ENCODE data around the gene MEOX2.

Gene MEOX2

DNA sequence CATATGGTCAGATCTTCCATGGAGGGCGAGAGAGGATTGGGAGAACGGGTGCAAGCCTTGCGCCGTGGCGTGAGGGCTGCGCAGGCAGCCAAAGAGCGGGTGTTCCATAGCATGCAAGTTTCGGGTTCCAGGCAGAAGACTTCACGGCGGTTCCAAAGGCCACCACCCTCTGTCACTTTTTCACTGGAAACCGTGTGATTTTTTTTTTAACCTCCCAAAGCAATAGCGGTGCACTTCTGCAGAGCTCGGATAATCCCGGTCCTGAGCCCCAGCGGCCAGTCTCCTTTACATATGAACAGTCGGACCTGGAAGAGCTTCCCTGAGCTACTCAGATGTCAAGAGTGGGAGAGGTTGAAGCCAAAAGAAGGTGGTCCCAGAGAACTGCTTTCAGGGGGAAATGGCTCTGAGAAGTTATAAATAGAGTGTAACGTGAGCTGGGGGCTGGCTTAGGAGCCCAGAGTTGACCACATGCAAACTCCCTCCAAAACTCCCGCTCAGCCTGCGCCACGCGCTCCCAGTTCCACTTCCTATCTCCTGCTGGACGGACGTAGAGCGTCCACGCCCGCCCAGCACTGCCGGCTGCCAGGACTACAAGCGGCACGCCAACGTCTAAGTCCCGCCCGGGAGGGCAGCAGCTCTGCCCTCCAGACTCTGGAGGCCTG lies at the start of gene MEOX2:
MEOX2 (minus strand) TSS at position 389 of the 662 bp plus-strand sequence; CDS start at position 108, 281 bp downstream.
- no peak for DNase-seq

DNA sequence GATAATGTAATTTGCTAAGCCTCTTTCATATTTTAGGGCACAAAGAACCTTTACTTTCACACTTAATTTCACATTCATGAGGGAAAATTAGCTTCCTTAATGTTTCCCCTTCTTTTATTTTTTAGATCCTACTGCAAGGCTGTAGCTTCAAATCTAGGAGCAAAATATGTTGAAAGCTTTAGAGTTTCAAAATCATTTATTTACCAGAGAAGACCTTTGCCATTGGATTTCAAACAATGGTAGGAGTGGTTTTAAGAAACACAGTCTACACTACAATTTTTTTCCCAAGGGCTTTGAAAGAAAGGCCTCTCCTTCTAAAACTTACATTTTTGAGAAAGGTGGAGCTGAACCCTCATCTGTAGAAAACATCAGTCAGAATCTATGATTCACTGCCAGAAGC lies 43.3 kb upstream of the MEOX2 start:
- no peak for DNase-seq

DNA sequence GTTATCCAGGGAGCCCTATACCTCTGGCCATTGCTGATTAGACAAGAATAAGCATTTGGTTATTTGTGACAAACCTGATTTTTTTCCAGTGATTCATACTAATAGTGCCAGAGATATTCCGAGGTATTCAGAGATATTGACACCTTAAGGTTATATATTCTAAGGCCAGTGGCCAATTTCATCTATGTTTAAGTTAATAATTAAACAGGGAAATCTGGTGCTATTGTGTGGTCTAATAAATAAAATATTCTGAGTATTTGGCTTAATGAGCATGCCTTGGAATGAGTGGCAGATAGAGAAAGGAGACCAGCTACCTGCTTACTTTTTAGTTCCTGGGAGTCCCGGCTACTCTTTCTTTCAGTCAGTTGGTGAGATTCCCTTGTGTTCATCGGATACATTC lies 38.6 kb upstream of the MEOX2 start:
- DNase-seq = no peak

DNA sequence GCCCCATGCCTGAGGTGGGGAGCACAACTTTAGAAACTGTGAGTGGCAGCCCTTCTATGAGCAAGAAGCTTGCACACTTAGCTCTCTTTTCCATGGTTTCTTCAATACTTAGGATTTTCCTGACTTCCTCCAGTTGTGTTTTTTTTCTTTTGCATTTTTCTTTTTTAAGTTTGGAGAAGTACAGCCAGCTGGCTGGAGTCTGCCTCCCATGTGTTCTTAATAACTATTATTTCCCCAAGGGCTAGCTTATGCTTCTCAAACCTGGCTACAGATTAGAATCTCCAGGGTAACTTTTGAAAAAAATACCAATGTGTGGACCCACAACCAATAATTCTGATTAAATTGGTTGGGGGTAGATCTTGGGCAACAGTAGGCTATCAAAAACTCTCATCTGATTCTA lies 37.4 kb upstream of the MEOX2 start:
- no peak for DNase-seq

DNA sequence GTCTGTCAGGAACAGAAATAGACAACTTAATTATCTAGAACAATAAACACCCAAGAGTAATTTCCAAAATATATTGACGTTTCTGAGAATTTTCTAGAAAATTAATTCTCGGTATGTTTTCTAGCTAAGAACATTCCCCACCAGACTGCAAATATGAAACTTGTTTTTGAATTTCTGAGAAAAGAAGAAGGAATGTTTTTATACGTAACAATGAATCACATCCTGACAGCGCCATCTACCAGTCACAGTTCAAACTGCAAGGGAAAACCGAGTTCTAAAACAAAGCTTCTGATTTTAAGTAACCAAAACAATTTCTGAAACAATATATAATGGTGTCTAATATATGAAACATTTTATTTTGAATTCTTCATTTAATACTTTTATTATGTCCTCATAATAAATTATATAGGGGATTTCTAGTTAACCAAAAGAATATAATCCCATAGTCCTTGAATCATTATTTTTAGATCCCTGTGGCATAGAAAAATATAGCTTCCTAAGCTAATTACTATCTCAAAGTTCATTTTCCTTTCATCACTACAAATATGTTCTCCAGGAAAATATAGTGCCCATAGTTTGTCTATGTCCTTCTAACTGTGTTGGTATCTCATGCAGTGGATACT lies 34.5 kb upstream of the MEOX2 start:
- no peak for DNase-seq

DNA sequence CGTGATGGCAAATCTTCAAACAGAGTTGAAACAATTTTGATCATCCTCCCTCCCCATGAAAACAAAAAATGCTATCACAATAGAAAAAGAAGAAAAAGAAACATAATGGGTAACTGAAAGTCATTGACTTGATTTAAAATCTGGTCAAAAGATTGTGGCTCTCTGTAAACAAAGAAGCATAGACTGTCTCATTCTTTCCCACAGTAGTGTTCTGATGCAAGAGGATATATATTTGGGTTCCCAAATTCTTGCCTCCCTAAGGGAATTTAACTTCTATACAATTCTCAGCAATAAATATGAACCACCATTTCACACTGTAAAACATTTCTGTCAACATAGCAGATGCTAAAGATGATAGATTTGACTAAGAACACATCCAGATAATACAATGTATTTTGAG lies 32.8 kb upstream of the MEOX2 start:
- DNase-seq = no peak

DNA sequence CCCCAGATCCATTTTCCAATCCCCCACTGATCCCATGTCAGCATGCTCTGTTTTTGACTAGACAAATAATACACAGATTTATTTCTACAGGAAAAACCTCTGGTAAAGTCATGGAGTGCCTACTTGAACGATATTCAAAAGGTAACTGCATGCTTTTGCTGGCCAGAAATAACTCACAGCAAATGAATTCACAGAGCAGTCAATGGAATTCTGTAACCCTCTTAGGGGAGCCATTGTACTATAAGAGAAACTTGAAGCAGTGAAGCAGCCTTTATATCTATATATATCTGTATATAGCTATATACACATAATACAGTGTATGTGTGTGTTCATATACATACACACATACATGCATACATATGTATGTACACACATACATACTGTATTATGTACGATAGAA lies 29.0 kb upstream of the MEOX2 start:
- no peak for DNase-seq

DNA sequence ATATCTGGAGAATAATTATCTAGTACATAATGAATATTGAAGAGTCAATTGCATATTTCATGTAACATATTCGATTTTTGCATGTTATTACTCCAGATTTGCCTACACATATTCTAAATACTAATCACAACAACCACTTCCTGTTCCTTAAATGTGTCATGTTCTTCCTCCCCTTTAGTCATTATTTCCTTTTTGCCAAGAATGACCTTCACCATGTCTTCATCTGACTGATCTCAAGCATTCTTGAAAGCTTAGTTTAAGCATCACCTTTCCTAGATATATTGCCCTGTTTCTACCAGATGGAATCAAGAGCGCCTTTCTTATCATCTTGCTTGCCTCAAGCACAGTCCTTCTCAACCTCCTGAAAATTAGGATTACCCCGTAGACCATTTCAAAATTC lies 23.5 kb upstream of the MEOX2 start:
- DNase-seq = no peak

DNA sequence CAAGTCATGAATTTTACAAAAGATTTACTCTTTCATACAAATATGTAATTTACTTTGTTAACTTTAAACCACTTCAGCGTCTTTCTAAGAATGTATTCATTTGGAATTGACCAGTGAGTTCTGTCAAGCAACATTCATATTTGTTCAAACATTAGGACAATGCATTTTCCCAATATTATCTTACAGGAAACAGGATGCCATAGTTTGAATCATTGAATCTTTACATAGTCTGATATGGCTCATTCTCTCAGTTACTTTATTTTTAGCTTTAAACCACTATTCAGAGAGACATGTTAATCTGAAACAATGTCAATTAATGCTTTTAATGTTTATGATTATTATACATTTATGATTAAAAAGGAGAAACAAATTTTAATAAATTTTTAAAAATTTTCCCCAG lies 21.1 kb upstream of the MEOX2 start:
- DNase-seq = no peak

DNA sequence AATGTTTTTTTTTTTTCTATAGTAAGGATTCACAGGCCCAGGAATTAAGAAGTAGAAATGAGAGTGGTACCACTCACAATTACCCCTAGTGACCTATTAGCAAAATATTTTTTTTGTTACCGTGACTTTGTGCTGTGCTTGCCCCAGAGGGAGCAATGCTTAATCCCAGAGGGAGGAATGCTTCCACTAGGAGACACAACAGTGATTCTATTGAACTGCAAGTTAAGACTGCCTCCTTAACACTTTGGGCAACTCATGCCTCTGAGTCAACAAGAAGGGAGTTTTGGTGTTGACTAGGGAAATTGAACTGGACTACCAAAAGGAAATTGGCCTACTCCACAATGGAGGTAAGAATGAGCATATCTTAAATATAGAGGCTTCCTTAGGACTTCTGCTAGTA lies 17.2 kb upstream of the MEOX2 start:
- DNase-seq = no peak

DNA sequence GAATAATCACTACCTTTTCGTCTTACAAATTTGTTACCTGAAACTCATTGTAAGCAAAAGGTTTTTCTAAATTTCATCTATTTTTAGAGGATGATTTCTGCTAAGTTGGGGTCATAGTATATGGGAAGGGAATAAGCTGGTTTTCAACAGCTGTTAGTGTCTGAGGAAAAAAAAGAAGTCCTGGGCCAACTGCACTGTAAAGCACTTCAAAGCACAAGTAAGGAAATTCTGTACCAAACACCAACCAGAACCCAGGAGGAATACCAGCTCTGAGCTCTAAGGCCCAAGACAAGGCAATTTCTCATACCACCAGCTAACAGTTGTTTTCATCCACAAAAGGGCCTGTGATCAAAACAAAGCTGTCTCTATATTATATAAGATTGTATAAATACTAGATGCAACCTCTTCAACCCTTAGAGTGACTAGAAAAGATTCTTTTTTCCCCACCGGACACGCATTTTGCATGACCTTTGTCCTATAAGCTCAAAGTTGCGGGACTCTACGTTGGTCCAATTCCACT lies 6.1 kb upstream of the MEOX2 start:
- no peak for DNase-seq

DNA sequence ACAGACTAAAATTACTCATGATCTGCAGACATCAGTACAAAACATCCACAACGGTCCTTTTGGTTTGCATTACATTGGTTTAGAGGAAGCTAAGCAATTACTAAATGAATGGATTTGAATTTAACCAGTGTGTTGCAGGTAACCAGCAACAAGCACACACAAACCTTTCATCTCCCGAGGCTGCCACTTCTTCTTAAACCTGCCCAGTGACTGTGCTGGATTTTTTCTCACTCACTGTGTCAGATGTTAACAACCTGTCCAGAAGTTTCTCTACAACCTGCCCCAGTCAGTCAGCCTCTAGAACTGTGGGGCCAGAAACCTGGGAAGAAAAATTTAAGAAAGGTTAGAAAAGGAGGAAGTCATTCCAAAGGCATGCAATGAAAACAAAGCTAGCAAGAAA lies 2.4 kb upstream of the MEOX2 start:
- no peak for DNase-seq

DNA sequence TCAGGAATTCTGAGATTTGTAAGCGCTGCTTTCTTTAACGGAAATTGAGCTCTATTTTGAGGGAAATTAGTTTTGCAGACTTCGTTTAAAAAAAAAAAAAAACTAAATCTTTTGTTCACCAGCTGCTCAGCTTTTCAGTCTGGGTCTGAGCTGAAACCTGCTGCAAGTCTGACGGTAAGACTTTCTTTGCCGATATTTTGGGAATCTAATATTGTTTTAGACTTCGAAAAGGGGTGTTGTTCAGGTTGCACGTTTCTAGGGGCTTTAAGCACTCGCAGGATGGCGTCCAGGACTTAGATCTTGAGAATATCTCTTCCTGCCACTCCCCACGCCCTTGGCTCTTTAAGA lies 1.8 kb upstream of the MEOX2 start:
- no peak for DNase-seq

DNA sequence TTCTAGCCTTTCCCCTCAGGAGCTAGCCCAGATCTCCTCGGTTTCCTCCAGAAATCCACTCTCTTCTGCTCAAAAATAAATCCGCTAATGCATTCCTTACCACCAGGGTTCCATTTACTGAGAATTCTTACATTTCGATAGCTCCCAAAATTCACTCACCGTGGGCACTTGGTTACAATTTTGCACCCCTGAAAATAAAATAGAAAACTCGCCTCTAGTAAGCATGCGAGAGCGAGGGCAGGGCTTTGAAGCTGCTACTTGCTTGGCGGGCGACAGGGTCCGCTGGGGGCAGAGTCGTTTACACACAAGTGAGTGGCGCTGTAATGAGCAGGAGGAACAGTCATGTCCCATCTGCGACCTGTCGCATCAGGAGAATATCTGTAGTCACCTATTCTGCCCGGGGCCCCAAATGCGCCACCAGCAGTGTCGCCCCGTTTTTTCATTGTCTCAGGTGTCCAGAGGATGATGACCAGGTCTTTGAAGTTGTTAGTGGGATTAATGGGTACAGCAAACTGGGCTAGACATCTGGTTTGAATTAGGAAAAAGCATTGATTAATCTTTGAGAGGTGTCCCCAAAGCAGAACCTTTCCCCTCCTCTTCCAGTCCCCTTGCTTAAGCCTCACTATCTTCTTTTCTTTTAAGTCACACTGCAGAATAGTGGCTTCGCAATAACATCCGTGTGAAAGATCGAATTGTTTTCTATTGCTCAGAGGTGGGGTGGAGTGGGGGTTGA lies 1.2 kb upstream of the MEOX2 start:
- no peak for DNase-seq

DNA sequence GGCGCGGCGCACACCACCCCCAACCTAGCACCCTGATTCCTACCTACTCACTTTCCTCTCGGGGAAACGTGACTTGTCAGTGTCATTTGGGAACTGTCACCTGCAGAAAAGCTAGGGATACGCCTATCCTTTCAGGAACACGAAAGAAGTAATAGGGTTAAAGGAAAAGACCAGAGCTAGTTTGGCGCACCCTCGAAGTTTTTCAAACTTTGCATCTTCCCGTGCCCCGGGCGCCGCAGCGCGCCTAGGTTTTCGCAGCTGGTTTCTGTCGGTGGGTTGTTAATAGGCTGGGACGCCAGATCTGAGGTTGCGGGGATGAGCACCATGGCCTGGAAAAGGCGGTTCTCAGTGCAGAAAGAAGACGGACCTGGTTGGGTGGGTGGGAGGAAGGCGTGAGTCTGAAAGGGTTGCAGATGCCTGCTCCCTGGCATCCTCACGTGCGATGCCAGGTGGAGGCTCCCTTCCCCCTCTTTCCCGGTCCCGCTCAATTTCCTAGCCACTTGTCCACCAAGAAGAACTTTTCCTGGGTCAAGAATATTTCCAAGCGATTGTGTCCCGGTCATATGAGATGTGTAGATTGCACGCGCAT lies 568 bp upstream of the MEOX2 start:
- DNase-seq = no peak

DNA sequence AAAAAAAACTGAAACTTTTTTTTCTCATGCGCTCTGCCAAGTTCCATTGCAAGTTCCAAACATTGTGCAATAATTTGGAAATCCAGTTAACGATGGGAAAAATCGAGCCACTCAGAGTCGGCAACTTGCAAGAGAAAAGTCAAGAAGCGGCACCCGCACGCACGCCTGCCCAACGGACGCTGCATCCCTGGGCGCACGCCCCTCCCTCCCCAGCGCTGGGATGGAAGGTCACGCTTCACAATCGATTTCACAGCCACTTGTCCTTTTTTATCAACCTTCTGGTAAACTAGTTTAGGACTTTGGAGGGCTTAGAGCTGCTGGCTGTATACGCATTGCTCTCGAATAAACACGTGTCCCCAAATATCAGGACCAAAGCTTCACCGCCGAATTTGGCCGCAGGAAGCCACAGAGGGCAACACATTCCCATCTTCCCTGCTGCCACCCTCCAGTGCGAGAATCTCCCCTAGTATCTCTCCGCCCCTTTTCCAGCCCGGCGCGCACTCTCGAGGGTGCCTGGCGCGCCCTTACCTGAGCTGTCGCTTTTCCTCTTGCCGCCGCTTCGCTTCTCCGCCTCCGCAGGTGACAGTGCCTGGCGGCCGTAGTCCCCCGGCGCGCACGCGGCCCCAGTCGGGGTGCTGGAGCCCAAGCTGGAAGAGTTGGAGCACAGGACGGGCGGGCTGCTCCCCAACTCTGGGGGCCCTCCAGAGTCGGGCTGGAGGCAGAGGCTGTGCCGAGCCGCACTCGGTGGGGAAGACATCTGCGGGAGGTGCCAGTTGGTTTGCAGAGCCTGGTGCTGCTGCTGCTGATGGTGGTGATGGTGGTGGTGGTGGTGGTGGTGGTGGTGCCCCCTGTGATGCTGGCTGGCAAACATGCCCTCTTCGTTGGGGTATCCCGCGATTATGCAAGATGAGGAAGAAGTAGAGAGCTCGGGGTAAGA lies 857 bp downstream of the MEOX2 start:
- DNase-seq = no peak

DNA sequence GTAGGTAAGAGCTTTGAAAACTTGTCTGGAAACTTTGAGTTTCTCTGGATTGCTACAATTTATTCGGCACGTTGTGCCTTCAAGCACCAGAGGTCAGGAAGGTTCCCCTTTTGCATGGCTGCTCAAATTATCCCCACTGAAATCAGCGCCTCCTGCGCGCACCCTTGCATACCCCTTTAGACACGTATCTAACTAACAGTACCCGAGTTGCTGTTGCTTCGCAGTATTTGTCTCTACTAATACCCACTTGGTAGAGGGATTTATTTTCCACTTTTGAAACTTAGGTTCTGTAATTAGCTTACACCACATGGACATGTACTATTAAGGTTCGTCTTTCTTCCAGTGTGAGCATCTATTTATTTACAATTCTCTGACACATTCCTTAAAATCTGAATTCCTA lies 1.6 kb downstream of the MEOX2 start:
- DNase-seq = no peak

DNA sequence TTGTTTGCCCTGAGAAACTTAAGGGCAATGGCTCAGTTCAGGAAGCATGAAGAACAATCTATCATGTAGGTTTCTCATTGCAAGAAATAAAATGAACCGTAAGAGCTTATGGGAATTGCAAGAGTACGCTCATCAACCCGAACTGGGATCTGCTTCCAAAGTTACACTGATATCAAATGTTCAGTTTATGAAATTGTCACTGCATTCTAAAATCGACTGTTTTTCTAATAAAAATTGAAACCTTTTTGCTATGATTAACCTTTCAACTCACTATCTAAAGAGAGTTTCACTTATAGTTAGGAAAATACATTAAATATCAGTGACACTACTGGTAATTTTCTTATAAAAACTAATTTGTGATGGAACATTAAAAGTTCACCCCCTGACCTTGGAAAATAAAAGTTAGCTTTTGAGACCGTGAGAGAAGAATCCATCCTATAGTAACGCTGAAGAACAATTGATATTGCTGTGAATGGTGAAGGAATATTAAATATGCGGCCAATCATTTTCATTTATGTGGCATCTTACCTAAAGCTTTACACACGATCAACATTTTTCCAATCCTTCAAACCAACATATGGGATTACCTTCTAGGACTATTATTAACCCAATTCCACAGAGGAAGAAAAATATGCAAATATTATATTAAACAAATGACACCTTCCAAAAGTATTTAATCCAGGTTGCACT lies 2.2 kb downstream of the MEOX2 start:
- DNase-seq = no peak

DNA sequence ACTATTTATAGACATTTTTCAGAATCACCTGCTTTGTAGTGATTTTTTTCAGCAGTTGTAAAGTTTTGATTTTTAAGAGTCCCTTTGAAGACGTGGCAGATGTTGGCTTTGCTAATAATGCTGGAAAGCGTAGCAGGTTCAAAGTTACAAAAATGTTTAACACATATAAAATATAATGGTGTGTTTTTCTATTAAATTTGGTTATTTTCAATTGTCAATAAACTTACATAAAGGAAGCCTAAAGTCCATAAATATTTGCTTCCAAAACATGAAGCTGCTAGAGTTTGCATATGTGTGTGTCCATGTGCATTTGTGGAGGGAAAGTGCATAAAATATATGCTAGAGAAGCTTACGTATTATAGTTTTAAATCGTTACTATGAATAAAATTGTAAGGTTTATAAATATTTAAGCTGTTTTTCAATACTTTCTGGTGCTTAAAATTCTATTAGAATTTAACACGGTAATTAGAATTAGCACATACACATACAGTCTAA lies 3.7 kb downstream of the MEOX2 start:
- no peak for DNase-seq

DNA sequence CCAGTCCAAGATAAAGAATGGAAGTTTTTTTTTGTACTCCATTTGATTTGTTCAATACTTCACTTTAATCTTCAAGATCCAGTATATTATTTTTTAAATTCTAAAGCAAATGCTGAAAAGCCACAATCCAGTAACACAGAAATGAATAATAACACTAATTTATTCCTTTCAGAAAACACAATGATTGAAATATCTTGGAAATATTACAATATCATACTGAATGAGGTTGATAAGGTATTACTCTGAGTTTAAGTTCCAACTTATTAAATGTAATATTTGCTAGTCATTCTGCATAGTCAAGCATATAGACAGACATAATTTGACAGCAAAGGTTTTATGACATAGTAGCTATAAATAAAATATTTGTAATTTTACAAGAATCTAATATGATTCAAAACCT lies 4.4 kb downstream of the MEOX2 start:
- DNase-seq = no peak

DNA sequence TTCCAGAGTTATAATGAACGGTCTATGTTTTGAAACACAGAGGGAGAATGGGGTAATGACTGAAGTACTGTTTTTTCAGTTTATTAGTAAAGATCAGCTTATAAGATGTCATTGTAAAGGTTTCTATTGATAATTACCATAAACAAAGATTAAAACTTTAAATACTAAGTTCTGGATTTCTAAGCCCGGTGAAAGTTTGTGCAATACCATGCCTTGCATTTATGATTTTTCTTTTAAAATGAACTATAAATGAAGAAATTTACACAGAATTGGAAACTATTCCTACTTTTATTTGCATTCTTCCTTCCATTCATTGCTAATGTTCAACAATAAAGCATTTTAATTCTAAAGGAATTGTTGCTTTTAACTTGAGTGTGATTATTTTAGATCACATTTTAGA lies 4.9 kb downstream of the MEOX2 start:
- DNase-seq = no peak

DNA sequence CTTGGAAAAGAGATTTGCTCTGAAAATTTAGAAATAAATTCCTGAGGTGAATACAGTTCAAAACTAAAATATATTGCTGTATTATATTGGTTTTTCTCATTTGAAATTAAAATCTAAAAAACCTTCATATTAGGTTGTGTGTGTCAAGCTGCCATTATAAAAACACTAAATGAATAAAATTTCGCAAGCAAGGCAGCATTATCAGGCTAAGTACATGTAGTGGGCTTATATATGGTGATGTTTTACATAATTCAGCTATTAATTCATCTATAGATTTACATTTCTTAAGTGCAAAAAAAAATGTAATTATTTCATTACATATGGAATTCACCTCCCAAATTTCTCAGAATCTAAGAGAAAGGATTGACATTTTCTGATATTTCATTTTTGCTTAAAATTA lies 5.3 kb downstream of the MEOX2 start:
- no peak for DNase-seq
